NCI-H526 treated with DMSO at 0.1 percent for 48 hours (cell line): ENCODE data around the gene ETHE1.
"Not testable (repeated sequence)": the region's sequence is repeated elsewhere in the genome, so short reads cannot be mapped to it uniquely, and the experiment has no call there.

ENCODE experiments used
- DNase-seq: peaks from one replicate; lab custom pipeline; 2025; lab: John Stamatoyannopoulos, UW

ETHE1 gene

DNA sequence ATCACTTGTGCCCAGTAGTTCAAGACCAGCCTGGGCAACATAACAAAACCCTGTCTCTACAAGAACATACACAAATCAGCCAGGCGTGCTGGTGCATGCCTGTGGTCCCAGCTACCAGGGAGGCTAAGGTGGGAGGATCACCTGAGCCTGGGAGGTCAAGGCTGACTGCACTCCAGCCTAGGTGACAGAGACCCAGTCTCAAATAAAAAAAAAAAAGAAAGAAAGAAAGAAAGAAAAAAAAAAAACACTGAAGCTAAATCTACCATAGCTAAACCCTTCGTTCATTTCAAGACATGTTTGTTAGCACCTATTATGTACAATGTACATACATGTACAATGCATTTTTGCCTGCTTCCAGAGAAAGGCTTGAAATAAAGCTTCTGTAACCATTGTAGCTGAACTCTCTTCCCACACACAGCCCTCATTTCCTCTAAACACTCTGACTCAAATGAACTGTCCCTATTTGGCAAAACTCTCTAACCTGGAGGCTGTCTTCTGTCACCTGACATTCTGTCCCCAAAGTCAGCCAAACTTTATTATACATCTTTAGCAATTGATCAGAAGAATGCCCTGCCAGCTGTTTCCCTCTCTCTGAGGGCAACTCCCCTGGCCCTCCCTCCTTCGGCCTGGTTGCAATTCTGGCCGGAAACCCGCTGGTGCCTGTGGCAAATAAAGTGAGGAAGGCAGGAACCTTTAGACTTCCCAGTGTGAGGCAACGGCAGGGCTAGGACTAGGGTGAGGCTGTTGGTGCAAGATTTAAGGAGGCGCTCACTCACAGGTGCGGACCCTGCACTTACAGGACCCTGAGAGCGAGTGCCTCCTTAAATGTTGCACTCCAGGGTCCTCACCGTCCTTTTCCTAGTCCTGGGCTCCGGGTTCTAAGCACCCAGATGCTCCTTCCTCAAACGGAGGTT, 1.8 kb downstream of the ETHE1 start:
- no peak for DNase-seq

DNA sequence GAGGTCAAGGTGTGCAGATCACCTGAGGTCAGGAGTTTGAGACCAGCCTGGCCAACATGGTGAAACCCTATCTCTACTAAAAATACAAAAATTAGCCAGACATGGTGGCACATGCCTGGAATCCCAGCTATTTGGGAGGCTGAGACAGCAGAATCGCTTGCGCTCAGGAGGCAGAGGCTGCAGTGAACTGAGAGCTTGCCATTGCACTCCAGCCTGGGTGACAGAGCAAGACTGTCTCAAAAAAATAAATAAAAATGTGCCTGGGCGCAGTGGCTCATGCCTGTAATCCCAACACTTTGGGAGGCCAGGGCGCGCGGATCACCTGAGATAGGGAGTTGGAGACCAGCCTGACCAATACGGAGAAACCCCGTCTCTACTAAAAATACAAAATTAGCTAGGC, 3.3 kb downstream of the ETHE1 start:
- not testable (repeated sequence) for DNase-seq

DNA sequence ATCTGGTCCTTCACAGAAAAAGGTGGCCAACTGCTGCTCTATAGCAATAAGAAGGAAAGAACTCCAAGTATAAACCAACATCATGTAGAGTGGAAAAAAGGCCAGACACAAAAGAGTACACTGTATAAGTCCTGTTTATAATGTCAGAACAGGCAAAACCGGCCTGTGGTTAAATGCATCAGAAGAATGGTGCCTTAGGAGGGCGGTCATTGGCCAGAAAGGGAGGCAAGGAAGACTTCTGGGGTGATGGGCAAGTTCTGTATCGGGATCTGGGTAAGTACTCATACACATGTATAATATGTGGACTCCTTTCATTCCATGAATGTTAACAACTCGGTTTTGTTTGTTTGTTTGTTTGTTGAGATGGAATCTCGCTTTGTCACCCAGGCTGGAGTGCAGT, 4.1 kb downstream of the ETHE1 start:
- DNase-seq: no peak

DNA sequence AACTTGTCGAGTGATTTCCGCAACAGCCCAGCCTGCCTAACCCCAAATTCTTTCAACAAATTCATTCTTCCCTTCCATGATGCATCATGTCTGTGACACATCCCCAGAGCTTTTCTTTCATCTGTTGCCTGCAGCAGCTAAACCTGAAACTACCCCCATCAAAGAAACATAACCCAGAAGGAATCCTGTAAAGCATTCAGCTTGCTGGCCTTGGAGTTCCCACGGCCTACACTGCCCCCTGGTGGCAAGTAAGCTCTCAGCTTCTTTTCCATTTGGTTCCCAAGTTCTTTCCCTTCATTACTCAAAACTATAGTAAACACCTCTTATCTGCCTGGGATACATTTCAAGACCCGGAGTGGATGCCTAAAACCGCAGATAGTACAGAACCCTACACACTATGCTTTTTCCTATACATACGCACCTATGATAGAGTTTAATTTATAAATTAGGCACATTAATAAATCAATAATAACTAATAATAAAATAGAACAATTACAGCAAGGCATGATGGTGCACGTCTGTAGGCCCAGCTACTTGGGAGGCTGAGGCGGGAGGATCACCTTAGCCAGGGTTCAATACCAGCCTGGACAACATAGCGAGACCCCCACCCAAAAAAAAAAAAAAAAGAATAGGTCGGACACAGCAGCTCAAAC, 7.4 kb downstream of the ETHE1 start:
- peak; percentile 68 for DNase-seq

DNA sequence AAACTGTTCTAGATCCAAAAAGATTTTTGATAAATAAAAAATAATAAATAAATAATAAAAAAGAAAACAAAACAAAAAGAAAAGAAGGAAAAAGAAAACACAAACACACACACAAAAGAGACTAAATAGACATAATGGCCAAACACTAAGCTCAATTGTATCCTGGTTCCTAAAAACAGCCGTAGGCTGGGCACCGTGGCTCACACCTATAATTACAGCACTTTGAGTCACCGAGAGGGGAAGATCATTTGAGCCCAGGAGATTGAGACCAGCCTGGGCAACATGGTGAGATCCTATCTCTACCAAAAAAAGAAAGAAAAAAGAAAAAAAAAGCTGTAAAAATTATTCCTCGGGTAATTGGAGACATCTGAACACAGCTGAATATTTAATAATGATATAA, 8.9 kb downstream of the ETHE1 start:
- DNase-seq: no peak

DNA sequence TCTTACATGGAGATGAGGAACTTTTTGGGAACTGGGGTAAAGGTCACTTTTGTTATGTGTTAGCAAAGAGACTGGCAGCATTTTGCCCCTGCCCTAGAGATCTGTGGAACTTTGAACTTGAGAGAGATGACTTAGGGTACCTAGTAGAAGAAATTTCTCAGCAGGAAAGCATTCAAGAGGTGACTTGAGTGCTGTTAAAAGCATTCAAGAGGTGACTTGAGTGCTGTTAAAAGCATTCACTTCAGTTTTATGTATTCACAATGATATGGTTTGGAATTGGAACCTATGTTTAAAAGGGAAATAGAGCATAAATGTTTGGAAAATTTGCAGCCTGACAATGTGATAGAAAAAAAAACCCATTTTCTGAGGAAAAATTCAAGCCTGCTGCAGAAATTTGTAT, 14.6 kb downstream of the ETHE1 start:
- not testable (repeated sequence) for DNase-seq

DNA sequence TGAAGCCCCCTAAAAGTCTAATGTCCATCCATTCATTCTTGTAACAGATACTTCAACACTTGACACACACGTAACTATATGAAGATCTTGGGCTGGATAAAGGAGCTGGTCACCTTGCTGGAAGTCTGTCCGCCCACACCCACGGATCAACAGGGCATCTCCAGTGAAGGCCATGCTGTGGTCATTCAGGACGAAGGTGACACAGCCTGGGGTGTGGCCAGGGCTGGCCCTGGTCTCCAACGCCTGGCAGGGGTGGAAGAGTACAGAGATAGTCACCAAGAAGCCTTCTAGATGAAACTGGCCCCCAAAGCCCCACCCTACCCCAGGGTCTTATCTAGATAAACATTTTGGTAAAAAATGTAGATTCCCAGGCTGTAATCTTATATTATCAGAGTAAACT, 15.7 kb downstream of the ETHE1 start:
- no peak for DNase-seq

DNA sequence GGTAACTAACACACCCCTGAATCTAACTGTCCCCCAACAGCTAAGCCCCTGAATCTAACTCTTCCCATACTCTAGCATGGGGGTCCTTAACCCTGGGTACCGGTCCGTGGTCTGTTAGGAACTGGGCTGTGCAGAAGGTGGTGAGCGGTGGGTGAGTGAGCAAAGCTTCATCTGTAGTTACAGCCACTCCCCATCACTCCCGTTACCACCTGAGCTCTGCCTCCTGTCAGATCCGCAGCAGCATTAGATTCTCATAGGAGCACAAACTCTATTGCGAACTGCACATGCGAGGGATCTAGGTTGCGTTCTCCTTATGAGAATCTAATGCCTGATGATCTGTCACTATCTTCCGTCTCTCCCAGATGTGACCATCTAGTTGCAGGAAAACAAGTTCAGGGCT, 16.3 kb downstream of the ETHE1 start:
- no peak for DNase-seq

DNA sequence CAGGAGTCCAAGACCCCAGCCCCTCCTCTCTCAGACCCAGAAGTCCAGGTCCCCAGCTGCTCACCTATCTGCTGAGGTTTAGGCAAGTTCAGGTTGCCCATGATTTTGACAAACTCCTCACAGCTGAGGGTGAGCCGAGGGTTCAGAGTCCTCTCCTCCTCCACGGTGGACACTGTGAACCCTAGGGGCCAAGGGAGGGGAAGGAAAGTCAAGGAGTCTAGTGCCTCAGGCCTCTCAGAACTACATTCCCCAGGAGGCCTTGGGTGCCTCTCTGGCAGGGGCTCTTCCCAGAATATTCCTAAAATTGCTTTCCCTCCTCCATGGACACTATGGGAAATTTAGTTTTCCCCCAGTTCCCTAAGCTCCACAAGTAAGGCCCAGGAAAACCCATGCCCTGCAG, 19.1 kb downstream of the ETHE1 start:
- DNase-seq: no peak

DNA sequence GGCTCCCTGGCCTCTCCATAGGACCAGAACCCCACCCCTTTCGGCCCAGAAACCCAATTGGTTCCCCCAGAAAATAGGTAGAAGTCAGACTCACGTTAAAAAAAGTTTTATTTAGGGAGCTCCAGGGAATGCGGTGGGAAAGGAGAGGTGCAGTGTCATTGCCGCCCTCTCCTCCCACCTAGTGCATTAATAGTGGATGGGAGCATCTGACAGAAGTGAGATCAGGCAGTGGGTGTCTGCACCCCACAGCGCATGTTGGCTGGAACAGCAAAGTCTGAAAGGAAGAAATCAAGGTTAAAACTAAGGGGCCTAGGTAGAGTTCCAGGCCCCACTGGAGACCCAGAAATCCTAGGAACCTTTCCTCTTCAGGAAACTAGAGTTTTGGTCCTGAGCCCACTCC, 20.4 kb downstream of the ETHE1 start:
- DNase-seq: no peak

DNA sequence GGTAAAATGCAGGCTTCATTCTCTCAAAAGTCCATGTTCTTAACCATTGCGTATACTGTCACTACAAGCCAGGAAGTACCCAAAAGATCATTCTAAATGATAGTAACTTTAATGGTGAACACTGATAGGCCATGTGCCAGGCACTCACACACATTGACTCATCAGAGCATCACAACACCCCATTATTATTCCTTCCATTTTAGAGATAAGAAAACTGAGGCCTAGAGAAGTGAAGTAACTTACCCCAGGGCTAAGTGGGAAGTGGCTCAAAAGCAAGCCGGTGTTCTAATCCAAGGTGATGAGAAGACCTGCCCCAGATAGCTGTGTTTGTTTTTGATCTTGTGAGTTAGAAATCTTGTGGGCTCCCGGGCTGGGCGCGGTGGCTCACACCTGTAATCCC, 21.1 kb downstream of the ETHE1 start:
- no peak for DNase-seq

DNA sequence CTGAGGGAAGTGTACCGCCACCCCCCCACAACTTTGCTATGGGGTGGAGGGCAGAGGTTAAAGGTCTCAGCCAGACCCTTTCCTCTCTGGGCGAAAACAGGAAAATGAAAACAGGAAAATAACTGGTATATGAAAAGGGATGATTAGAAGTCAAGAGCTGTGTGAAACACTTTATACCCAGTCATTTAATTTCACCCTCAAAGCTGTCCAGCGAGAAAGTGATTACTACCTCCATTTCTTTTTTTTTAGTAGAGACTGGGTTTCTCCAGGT, 21.9 kb downstream of the ETHE1 start:
- DNase-seq: no peak

DNA sequence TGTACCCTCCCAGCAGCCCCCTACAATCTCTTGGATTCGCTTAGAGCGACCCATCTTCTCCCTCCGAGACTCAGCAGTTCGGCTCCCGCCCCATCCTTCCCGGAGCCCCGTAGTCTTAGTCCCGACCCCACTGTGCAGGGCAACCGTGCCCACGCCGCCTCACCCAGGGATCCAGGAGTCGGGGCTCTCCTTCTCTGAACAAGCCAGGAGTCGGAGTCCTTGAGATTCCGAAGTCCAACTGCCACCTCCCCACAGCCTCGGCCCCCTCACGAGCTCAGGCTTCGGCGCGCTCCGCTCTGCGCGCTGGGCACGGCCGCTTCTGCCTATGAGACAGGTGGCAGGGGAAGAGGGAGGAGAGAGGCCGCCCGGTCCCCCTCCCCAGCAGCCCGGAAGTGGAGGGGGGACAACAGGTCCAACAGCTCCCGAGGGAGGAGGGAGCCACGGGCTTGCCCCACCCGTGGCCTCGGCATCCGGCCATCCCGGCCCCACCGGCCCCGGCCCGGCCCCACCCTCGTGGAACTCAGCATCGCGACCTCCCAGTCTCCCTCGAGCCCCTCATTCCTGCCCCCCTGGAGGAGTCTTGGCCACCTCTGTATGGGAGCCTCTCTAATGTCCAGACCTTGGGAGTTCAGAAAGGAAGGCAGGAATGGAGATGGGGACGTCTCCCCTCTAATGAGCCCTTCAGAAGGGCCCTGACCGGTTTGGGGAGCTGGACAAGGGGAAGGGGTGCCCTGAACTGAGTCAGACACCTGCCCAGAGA, 22.4 kb downstream of the ETHE1 start, which contains the start of gene PHLDB3:
Gene PHLDB3, minus strand, starts transcription at position 321 of the 760 bp plus-strand sequence. CDS start 628 bp downstream, outside the sequence.
- DNase-seq: peak; percentile 41

DNA sequence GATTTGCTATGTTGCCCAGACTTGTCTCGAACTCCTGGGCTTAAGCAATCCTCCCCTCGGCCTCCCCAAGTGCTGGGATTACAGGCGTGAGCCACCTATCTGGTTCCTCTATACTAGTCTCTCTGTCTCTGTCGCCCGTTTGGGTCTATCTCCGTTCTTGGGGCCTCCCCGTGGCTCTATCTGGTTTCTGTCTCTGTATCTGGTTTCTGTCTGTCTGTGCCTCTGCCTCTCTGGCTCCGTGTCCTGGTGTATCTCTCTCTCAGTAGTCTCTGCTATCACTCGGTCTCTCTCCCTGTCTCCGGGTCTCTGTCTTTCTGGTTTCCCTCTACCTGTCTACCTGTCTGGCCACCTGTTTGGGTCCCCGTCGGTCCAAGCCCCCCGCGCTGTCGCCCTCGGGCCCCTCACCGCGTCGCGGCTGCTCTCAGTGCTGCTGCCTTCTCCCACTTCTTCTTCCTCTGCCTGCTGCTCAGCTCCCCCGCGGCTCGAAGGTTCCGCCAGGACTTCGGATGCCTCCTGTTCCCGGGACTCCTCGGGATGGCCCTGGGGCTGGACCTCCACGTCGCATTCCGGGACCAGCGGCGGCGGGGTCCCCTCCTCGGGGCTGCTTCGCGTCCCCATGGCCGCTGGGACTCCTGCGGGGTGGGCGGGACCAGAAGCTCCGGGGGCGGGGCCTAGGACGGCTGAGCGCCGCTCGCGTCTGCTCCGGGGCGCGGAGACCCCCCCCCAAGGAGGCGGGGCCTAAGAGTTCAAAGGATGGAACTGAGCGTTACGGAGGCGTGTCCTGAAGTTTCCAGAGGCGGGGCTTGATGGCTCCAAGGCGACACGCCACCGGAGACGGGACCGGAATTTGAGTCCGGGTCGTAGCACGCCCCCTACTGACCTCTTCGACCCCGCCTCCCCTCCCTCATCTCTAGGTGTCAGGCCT, 23.2 kb downstream of the ETHE1 start:
- peak; percentile 89 for DNase-seq

DNA sequence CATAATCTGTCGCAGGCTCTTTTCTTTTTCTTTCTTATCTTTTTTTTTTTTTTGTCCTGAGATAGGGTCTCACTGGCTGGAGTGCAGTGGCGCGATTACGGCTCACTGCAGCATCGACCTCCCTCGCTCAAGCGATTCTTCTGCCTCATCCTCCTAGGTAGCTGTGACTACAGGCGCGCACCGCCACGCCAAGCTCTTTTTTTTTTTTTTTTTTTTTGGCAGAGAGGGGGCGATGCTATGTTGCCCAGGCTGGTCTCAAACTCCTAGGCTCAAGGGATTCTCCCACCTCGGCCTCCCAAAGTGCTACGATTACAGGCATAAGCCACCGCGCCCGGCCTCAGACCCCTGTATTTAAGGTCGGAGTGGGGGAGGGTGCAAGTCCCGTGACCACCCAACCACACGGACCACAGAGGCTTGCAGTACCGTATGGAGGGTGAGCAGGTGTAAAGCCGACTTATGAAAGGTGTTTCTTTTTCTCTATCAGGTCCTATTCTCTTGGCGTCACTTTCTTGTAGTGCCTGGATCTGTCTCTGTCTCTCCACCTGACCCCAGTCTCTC, 24.5 kb downstream of the ETHE1 start:
- DNase-seq: no peak

DNA sequence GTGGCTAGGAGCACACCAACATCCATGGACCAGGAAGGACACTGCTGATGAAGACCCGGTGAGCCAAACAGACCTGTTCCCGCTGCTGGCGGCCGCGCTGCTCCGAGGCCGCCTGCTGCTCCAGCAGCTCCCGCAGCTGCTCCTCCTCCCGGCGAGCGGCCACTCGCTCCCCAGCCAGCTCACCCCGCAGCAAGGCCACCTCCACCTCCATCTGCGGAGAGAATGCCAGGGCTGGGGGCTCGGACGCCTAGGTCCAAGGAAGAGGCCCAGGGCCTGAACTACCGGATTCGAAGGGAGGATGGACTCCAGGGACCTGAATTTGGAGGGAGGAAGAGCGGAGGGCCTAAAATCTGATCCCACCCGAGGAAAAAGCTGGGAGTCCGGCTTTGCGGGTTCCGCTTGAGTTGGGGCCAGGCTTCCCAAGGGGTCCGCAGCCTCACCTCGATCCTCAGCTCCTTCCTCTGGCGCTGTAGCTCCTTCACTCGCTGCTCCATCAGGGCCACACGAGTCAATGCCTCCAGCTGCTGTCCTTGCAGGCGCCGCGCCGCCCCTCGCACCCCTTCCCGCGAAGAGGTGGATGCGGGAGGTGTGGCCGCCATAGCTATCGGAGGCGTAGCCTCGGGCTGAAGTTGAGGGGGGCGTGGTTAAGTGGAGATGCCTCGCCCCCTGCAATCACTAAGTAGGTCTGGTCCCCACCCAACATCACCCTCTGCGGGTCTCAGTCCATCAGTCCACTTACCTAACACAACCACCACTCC, 25.2 kb downstream of the ETHE1 start:
- no peak for DNase-seq

DNA sequence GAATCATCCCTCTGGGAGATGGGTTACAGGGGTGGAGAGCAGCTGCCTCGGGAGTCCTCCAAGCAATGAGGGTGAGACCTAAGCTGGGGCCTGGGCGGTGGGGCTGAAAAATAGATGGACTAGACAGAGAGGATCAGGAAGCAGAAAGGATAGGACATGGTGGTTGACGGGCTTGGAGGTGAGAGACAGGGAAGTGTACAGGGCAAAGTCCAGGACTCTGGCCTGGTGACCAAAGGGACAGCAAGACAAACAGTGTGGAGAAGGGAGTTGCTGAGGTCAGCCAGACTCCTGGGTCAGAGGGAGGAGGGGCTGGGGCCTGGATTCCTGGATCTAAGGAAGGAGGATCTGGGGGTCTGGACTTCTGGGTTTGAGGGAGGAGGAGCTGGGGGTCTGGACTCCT, 28.0 kb downstream of the ETHE1 start:
- no peak for DNase-seq

DNA sequence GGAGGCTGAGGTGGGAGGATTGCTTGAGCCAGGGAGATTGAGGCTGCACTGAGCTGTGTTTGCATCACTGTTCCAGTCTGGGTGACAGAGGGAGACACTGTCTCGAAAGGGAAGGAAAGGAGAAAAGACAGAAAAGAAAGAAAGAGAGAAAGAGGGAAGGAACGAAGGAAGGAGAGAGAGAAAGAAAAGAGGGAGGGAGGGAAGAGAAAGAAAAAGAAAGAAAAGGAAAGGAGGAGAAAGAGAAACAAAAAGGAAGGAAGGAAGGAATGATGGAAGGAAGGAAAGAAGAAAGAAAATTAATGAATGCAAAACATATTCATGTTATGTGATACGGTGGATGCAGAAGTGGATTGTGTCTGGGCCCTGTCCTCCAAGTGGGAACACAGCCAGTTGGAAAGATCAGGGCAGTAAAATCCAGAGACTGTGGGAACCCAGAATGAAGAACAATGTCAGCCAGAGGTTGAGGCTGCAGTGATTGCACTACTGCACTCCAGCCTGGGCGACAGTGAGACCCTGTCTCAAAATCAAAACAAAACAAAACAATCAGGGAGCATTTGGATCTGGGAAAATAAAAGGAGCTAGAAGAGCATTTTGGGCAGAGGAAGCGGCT, 28.7 kb downstream of the ETHE1 start:
- DNase-seq: no peak

DNA sequence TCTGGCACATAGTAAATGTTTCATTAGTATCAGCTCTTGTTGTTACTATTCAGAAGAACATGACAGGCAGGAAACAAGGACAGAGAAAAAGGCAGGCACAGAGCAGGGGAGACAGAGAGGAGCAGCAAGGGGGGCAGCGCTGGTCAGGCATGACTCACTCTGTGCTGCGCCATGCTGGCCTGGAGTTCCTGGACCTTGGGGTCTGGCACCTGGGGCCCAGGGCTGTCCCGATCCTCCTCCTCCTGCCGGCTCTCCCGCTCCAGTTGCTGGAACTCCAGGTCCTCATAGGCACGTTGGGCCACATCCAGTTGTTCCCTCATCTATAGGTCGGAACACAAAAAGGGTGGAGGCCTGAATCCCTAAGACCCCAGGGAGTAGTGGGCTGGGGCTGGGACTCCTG, 30.0 kb downstream of the ETHE1 start:
- DNase-seq: no peak

DNA sequence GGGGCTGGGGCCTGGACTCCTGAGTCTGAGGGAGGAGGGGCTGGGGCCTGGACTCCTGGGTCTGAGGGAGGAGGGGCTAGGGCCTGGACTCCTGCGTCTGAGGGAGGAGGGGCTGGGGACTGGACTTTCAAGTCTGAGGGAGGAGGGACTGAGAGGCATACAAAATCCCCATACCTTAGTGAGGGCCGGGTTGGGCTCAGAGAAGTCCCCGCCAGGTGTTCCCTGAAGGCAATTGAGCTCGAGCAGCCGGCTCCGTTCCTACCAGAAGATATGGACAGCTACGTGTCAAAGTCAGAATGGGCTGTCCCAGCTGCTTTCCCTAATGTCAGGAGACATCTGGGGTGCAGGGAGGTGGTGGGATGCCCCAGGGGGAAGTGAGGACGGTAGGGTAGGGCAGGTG, 31.9 kb downstream of the ETHE1 start:
- DNase-seq: no peak
